Central memory CD8-positive, alpha-beta T cell (primary cell): ENCODE data around the gene POT1.

Source experiments
- ATAC-seq: fragments of 150-1000 bp; cut with Tn5 transposase; replicated peaks from 2 replicates; pipeline ENCODE4 v1.10.0; 2022; ENCODE audit warnings: mild to moderate bottlenecking, moderate FRiP score, moderate number of reproducible peaks; ENCODE audit not compliant: poor library complexity, severe bottlenecking; ENCODE audit errors: extremely low read depth
- DNase-seq, 2 donors: peaks; one replicate each; pipeline ENCODE4 v3.0.0; 2021; ENCODE audit warnings: low spot score in 2 of 2
- H3K27ac Mint-ChIP-seq: one replicate; pipeline ENCODE4 v1.8.0; 2022; ENCODE audit warnings: low read depth, mild to moderate bottlenecking, moderate library complexity, mixed read lengths
- H3K27me3 Mint-ChIP-seq: one replicate; pipeline ENCODE4 v1.8.0; 2022; ENCODE audit warnings: mixed read lengths
- H3K36me3 Mint-ChIP-seq: one replicate; pipeline ENCODE4 v1.8.0; 2022; ENCODE audit warnings: mild to moderate bottlenecking, moderate library complexity, mixed read lengths; ENCODE audit not compliant: insufficient read depth
- H3K4me1 Mint-ChIP-seq: one replicate; pipeline ENCODE4 v1.8.0; 2022; ENCODE audit warnings: mixed read lengths
- H3K4me3 Mint-ChIP-seq: one replicate; pipeline ENCODE4 v1.8.0; 2022; ENCODE audit warnings: mild to moderate bottlenecking, moderate library complexity, mixed read lengths
- H3K9me3 Mint-ChIP-seq: one replicate; pipeline ENCODE4 v1.8.0; 2022; ENCODE audit warnings: mixed read lengths

The POT1 gene

DNA sequence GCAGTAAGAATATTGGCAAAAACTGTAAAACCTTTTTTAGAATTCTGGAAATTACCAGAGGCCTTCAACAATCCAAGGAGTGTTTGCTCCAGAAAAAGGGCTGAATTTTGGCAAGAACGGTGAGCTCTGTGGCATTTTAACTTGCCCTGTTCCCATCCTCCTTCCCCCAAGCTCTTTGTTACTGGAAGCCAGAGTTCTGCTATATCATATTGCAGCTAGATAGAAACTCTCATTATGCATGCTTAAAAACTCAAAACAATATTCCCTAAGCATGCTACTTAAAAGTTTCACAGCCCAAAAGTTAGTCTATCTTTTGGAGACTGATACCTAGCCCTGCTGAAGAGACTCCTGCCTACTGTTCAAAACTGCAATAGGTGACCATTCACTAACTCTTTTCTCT is 93.5 kb downstream of the POT1 start:
- no peak overlapping the region for H3K27ac Mint-ChIP-seq
- H3K4me3 Mint-ChIP-seq: no peak overlapping the region
- no peak for DNase-seq
- no peak for ATAC-seq
- no peaks in the 10 kb centered on the region for H3K27me3 Mint-ChIP-seq
- peaks cover 8% of the 10 kb centered on the region for H3K36me3 Mint-ChIP-seq
- H3K9me3 Mint-ChIP-seq: no peaks in the 10 kb centered on the region
- no peaks in the 10 kb centered on the region for H3K4me1 Mint-ChIP-seq

DNA sequence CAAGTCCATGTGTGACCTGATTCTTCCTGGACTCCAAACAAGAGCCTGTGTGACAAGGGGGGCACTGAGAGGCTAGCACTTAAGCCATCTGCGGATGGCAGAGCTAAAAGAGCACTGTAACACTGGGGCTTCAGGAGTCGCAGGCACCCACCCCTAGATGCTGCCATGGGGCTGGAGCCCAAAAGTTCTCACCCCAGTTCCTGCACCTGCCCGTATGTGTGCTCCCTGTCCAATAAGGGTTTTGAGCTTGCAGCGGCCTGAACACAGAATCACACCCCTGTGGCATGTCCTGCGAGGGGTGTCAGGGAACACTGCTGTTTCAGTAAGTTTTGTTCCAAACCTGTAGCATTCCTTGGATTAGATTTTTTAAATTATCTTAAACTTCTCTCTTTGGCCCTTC is 110.8 kb downstream of the POT1 start:
- no peaks in the 10 kb centered on the region for H3K4me1 Mint-ChIP-seq
- H3K27ac Mint-ChIP-seq: no peak overlapping the region
- DNase-seq (no peak), ATAC-seq (no peak)
- H3K36me3 Mint-ChIP-seq: peaks cover 7% of the 10 kb centered on the region
- H3K4me3 Mint-ChIP-seq: no peak overlapping the region
- H3K9me3 Mint-ChIP-seq: no peaks in the 10 kb centered on the region
- no peaks in the 10 kb centered on the region for H3K27me3 Mint-ChIP-seq

DNA sequence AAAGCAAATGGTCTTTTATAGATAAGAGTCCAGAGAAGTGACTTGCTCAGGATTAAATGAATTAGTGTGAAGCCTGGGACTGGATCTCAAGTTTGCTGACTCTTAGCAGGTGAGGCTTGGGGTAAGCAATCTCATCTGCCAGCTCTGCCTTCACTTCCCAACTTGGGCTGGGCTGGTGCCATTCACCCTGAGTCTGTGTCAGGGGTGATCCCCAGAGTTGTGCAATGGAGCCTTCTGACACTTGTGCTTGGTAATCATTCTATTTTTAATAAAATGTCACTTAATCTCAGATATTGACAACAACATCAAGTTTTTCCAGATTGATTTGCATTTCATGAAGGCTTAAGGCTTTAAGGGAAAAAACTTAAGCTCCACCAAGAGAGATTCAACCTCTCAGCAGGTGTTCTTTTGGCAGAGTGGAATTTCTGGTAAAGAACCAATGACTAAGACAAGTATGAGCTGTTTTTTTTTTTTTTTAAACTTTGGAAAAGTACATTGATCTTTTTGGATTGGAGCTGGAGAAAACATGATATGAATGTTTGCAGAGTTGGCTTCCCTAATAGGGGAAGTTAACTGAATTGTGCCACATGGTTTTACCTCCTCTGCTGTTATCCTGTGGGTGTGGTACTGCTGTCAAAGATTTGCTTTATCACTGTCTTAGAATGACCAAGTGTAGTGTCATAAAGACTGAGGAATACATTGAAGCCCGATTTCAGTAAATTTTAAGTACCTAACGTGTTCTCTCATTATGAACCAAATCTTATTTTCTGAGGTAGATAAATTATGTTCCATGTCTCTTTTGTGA is 115.4 kb downstream of the POT1 start:
- DNase-seq: no peak
- no peaks in the 10 kb centered on the region for H3K9me3 Mint-ChIP-seq

DNA sequence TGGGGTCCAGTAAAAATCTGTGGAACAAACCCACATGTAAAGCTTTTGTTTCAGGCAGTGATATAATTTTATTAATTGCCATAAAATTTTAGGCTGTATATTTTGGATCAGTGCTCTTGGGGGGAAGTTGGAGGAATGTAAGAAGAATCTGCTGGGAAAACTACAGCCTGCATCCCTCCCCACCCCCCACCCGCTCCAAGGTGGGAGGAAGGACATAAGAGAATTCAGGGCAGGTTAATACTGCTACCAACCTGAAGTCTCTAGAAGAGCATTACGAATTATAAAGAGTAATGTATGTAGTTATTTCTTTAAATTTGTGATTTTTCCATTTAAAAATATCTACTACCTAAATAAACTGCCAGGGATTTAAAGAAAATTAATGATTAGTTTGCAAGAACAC is 116.9 kb downstream of the POT1 start:
- DNase-seq (no peak), ATAC-seq (no peak)
- Mint-ChIP-seq H3K36me3 (no peaks in the 10 kb centered on the region), H3K4me1 (no peaks in the 10 kb centered on the region), H3K27ac (no peak overlapping the region), H3K27me3 (peaks cover 22% of the 10 kb centered on the region), H3K4me3 (no peak overlapping the region), H3K9me3 (no peaks in the 10 kb centered on the region)

More for the DNA sequence above, 115.4 kb downstream of the POT1 start:
- Mint-ChIP-seq H3K36me3 (no peaks in the 10 kb centered on the region), H3K27me3 (peaks cover 22% of the 10 kb centered on the region), H3K4me1 (no peaks in the 10 kb centered on the region), H3K27ac (no peak overlapping the region), H3K4me3 (no peak overlapping the region)
- no peak for ATAC-seq

DNA sequence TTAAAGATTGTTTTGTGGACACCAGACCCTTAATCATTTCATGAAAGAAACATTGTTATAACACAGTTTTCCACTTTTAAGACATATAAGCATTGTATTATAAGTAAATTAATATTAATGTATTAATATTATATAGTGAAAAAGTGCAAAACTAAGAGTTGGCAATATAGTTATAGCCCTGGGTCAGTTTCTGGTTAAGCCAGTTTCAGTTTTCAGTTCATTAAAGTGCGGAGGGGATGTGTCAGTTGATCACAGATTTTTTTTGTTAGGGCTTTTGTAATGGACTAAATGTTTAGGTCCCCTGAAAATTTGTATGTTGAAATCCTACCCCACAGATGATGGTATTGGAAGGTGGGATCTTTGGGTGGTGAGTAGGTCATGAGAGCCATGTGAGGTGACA is 118.3 kb downstream of the POT1 start:
- DNase-seq: no peak
- Mint-ChIP-seq H3K4me3 (no peak overlapping the region), H3K4me1 (no peaks in the 10 kb centered on the region), H3K27ac (no peak overlapping the region), H3K36me3 (no peaks in the 10 kb centered on the region), H3K27me3 (peaks cover 22% of the 10 kb centered on the region), H3K9me3 (no peaks in the 10 kb centered on the region)
- ATAC-seq: no peak

DNA sequence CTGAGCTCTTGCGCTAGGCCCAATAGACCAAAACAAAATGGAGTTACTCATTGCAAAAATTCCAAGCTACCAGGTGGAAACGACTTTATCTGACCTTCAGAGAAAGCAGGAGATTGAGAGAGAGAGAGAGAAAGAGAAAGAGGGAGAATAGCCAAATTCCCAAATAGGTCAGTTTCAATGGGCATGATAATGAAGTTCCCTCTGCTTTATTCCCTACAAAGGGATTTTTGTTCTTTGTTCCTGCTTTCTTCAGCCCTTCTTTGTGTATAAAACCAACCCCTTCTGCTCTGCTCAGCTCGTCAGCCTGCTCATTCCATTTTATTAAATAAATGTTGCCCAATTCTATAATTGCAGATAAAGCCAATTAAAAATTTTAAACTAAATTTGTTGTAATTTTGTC is 119.0 kb downstream of the POT1 start:
- Mint-ChIP-seq H3K9me3 (no peaks in the 10 kb centered on the region), H3K4me1 (no peaks in the 10 kb centered on the region), H3K36me3 (no peaks in the 10 kb centered on the region), H3K27me3 (peaks cover 22% of the 10 kb centered on the region), H3K4me3 (no peak overlapping the region), H3K27ac (no peak overlapping the region)
- ATAC-seq (no peak), DNase-seq (no peak)

DNA sequence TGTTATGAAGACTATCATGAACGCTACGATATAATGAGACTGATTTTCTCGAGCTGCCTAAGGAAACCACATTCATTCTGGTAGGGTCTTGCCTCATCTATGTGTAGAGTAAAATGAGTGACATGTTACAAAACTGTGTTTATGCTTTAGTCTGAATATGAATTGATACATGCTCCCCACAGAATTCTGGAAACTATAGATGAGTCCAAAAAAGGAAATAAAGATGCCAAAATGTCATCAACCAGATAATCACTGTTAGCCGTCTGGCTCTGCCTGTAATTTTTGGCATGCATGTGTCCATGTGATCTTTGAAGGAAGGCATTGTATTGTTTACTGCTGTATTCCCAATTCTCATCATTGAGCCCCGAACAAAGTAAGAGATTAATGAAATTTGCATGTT is 121.4 kb downstream of the POT1 start:
- H3K27ac Mint-ChIP-seq: no peak overlapping the region
- peaks cover 27% of the 10 kb centered on the region for H3K27me3 Mint-ChIP-seq

DNA sequence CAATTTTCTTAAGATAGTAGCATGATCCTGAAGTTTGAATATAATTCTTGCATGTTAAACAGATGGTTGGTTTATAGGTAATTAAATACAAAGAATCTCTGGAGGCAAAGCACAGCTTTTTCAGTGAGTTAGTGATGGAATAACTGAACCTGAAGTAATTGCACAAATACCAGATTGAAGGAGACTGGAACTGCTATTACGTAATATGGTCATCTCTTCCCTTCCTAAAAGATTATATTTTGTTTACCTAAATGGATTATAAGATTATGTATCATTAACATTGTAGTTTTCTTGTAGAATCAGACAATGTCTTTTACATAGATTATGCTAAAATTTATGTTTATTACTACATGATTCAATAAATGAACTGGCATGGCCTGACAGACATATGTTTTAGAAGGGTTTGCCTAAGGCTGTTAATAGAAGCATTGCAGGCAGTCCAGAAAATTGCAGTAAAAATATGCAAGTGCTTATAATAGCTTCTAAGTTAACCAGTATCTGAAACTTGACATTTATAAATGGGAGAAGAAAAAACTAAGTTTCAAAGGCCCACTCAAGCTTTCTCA is 128.2 kb downstream of the POT1 start:
- Mint-ChIP-seq H3K4me1 (no peaks in the 10 kb centered on the region), H3K36me3 (peaks cover 1% of the 10 kb centered on the region), H3K27ac (no peak overlapping the region), H3K27me3 (peaks cover 41% of the 10 kb centered on the region), H3K4me3 (no peak overlapping the region), H3K9me3 (no peaks in the 10 kb centered on the region)
- ATAC-seq (no peak), DNase-seq (no peak)

More for the DNA sequence above, 121.4 kb downstream of the POT1 start:
- H3K36me3 Mint-ChIP-seq: no peaks in the 10 kb centered on the region
- DNase-seq (no peak), ATAC-seq (no peak)
- H3K4me1 Mint-ChIP-seq: no peaks in the 10 kb centered on the region
- no peaks in the 10 kb centered on the region for H3K9me3 Mint-ChIP-seq
- H3K4me3 Mint-ChIP-seq: no peak overlapping the region

DNA sequence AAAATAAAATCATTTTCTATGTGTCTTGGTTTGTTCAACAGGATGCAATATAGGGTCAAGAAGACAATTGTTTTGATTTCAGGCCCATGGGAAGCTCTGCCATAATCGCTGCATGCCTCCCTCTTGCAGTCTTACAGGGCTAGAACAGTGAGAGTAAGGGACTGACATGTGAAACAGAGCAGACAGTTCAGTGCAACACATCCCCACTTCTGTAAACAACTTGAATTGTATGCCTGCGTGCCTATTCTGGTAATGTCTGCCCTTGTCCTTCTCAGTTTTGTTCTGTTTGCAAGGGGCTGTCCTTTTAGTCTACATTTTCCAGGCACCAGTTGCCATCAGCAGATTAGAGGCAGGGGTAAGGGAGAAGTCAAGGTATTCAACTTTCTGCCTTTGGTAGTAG is 129.2 kb downstream of the POT1 start:
- no peak overlapping the region for H3K4me3 Mint-ChIP-seq
- no peaks in the 10 kb centered on the region for H3K9me3 Mint-ChIP-seq
- DNase-seq (no peak), ATAC-seq (no peak)
- peaks cover 40% of the 10 kb centered on the region for H3K27me3 Mint-ChIP-seq
- H3K27ac Mint-ChIP-seq: no peak overlapping the region
- H3K4me1 Mint-ChIP-seq: no peaks in the 10 kb centered on the region
- H3K36me3 Mint-ChIP-seq: peaks cover 1% of the 10 kb centered on the region

DNA sequence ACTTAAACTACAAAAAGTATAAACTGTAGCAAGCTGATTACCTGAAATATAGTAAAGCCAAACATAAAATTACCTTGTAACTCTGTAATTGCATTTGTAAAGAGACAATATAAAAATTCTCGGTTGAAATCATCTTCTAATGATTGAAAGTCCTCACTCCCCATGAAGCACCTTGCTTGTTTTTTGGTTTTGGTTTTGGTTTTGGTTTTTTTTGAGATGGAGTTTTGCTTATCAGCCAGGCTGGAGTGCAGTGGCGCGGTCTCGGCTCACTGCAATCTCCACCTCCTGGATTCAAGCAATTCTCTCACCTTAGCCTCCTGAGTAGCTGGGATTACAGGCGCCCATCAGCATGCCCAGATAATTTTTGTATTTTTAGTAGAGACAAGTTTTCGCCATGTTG is 130.2 kb downstream of the POT1 start:
- H3K4me1 Mint-ChIP-seq: no peaks in the 10 kb centered on the region
- peaks cover 33% of the 10 kb centered on the region for H3K27me3 Mint-ChIP-seq
- DNase-seq (no peak), ATAC-seq (no peak)
- no peak overlapping the region for H3K27ac Mint-ChIP-seq
- no peak overlapping the region for H3K4me3 Mint-ChIP-seq
- no peaks in the 10 kb centered on the region for H3K9me3 Mint-ChIP-seq
- H3K36me3 Mint-ChIP-seq: peaks cover 1% of the 10 kb centered on the region

DNA sequence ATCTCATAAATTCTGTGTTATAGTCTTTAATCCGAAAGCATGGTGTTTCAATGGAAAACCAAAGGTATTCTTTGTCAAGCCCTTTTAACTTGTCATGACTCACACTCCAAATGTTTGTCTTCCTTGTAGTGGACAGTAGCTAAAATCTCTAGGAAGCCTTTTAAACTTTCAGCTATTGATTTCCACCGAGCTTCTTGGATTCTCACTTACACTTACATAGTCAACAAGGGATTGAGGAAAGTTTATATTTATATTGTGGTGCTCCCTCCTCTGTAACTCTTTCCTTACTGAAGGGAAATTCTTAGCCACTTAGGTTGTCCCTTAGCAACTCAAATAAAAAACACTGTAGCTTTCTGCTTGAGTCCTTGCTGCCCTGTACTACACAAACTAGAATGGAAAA is 132.9 kb downstream of the POT1 start:
- Mint-ChIP-seq H3K4me1 (no peaks in the 10 kb centered on the region), H3K27ac (no peak overlapping the region), H3K36me3 (peaks cover 1% of the 10 kb centered on the region), H3K27me3 (peaks cover 32% of the 10 kb centered on the region), H3K4me3 (no peak overlapping the region), H3K9me3 (no peaks in the 10 kb centered on the region)
- no peak for ATAC-seq
- DNase-seq: no peak

DNA sequence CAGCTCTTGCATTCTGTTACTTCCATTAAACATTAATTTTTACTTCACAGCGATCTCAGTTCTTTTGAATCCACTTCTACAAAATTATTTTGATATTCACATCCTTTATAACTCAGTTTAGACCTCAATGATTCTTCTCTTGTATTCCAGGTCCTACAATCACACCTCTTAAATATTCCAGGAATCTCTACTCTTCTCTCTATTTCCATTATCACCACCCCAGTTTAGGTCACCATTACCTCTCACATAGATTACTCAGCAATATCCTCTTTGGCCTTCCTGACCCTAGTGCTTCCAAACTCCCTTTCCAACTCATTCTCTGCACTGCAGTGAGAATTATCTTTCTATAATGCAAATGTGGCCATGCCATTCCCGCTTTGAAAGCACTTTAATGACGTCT is 136.9 kb downstream of the POT1 start:
- no peaks in the 10 kb centered on the region for H3K9me3 Mint-ChIP-seq
- ATAC-seq (no peak), DNase-seq (no peak)
- H3K27me3 Mint-ChIP-seq: peaks cover 39% of the 10 kb centered on the region
- no peak overlapping the region for H3K4me3 Mint-ChIP-seq
- H3K4me1 Mint-ChIP-seq: no peaks in the 10 kb centered on the region
- no peaks in the 10 kb centered on the region for H3K36me3 Mint-ChIP-seq
- no peak overlapping the region for H3K27ac Mint-ChIP-seq

DNA sequence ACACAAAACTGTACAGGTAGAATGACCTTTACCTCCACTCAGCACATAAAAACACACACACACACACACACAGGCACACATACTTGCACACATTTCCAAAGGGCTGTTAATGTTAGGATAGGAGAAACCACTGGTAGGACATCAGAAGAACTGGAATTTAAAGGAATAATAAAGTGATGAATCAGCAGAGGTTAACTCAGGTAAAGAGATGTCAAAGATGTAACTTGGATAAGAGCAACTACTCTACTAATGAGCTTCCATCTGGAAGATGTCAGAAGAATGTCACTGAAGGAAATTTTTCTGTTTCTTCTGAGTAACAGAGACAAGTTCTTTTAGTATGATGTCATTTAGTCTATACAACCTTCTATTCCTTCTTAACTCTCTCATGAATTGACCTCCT is 137.6 kb downstream of the POT1 start:
- H3K27ac Mint-ChIP-seq: no peak overlapping the region
- no peak overlapping the region for H3K4me3 Mint-ChIP-seq
- ATAC-seq (no peak), DNase-seq (no peak)
- no peaks in the 10 kb centered on the region for H3K9me3 Mint-ChIP-seq
- no peaks in the 10 kb centered on the region for H3K4me1 Mint-ChIP-seq
- H3K27me3 Mint-ChIP-seq: peaks cover 32% of the 10 kb centered on the region
- no peaks in the 10 kb centered on the region for H3K36me3 Mint-ChIP-seq
